Measurements from ENCODE around the gene DVL1.
A peak's percentile ranks its signal among the peaks of the same experiment; 100 is the strongest.

DVL1 gene

GRCh38 chr1:1338278-1338677 is 10.9 kb downstream of the DVL1 start:
- DNase-seq = no peak

- DNase-seq = no peak
Observed at GRCh38 chr1:1337793-1338147, 11.4 kb downstream of the DVL1 start.

GRCh38 chr1:1336931-1337792 is 12.1 kb downstream of the DVL1 start:
- no peak for DNase-seq

- DNase-seq = no peak
Observed at GRCh38 chr1:1336446-1336845, 12.8 kb downstream of the DVL1 start.

- no peak for DNase-seq
Observed at GRCh38 chr1:1335792-1336248, 13.4 kb downstream of the DVL1 start.

- DNase-seq = no peak
Observed at GRCh38 chr1:1335283-1335682, 13.9 kb downstream of the DVL1 start.

GRCh38 chr1:1334835-1335234 is 14.4 kb downstream of the DVL1 start:
- no peak for DNase-seq

- DNase-seq = no peak
Observed at GRCh38 chr1:1333551-1334241, 15.5 kb downstream of the DVL1 start.

- no peak for DNase-seq
Observed at GRCh38 chr1:1332774-1333480, 16.3 kb downstream of the DVL1 start.

GRCh38 chr1:1332031-1332755 is 17.0 kb downstream of the DVL1 start:
- no peak for DNase-seq

- no peak for DNase-seq
Observed at GRCh38 chr1:1331068-1331965, 17.9 kb downstream of the DVL1 start, which contains the start of gene TAS1R3. TAS1R3 (plus strand) TSS chr1:1331280; CDS start chr1:1331346, 66 bp downstream.

GRCh38 chr1:1330366-1331067 is 18.7 kb downstream of the DVL1 start:
- DNase-seq = no peak

GRCh38 chr1:1329304-1330210 is 19.7 kb downstream of the DVL1 start:
- DNase-seq = no peak

GRCh38 chr1:1328254-1328653 is 21.0 kb downstream of the DVL1 start:
- no peak for DNase-seq

- DNase-seq = no peak
Observed at GRCh38 chr1:1327291-1327690, 21.9 kb downstream of the DVL1 start.

- no peak for DNase-seq
Observed at GRCh38 chr1:1326075-1326605, 23.1 kb downstream of the DVL1 start.

GRCh38 chr1:1325288-1326074 is 23.7 kb downstream of the DVL1 start:
- DNase-seq = no peak

- peak; percentile 93 for DNase-seq
Observed at GRCh38 chr1:1324524-1325287, 24.5 kb downstream of the DVL1 start, which contains the start of the genes CPTP and INTS11. CPTP (plus strand) TSS chr1:1324802; CDS start chr1:1326911, 2,109 bp downstream. INTS11 (minus strand) TSS chr1:1324660; CDS start chr1:1324608, 52 bp downstream.

Data from stimulated activated naive CD4-positive, alpha-beta T cell treated with Interleukin-2 at 50 U/mL for 16 hours (primary cell).